NT2/D1 (cell line): Measurements from ENCODE around the gene SLIT3.

Source experiments
- YY1 ChIP-seq: IDR thresholded peaks from 2 replicates; pipeline ENCODE4 v1.6.1; 2011; ENCODE audit not compliant: insufficient read length, insufficient read depth
- ZNF274 ChIP-seq: IDR thresholded peaks from 2 replicates; pipeline ENCODE4 v1.6.1; 2011; ENCODE audit warnings: mild to moderate bottlenecking, low read depth, low read length

DNA sequence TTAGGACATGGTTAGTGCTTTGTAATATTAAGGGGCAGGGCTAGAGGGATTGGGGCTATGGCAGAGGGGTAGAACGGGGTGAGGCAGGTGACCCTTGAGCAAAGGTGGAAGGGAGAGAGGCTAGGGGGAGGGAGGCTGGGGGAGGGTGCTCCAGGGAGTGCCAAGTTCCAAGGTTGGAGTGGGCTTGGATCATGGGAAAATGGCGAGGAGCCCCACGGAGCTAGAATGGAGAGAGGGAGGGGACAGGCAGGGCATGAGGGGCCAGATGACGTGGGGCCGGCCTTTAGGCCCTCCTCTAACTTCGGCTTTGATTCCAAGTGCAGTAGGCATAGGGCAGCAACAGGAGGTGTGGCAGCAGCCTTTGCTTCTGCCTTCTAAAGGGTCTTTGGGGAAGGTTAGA lies 550.0 kb downstream of the SLIT3 start:
- TF ChIP-seq YY1 (no peak), ZNF274 (no peak)
